Colon (tissue), 2 donors: ENCODE results near the gene CDC20.

Source experiments
- FAIRE-seq: peaks from 2 replicates; lab custom pipeline; 2012; peaks lifted over from hg19 to GRCh38; lab: Jason Lieb, UNC
- donor health status: control.
- donor health status: control.

CDC20 gene

DNA sequence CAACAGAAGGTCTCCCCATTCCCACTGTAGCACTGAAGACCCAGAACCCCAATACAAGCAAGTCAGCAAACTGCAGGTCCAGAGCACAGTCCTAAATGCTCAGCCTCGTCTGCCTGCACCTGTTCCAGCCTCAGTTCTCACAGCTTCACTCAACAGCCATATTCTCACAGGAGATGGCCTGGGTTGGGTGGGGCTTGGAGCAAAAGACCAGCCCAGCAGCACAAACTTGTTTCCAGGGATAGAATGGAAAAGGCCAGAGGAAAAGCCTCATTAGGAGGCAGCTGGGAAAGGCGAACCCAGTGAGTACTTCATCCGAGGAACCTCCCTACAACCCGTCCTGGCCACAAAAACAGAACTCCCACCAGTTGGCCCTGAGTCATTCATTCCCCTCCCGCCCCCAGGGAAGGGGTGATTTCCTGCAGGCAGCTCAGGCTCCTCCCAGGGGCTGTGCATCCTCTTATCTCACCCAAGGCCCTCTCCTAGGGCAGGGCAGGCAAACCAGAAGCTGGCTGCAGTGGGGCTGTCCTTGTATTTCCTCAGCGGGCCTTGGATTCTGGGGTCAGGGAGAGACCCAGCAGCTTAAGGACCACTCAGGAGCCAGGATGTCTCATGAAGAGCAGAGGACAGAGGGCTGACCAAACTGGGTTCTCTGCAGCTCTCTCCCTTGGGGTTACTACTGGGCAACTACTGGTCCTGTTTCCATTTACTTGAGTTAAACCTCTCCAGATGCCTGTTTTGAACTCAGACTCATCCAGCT, 28.6 kb upstream of the CDC20 start:
- FAIRE-seq, result no peak

DNA sequence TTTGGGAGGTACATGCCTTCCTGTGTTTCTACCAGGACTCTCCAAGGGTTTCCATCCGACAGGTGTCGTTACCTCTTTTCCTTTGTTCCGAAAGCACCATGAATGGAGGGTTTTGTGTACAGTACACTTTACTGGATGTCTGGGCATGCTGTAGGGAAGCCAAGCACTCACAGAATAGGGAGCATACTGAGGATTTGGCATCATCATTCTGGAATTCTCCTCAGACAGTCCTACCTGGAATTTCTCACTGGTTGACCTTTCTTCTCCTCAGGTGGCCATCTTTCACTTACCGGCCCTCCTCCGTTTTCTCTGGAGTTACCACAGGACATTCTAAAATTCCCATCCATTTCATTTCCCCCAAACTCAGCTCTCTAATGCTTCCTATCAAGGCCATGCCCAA, 27.1 kb upstream of the CDC20 start:
- no peak for FAIRE-seq

DNA sequence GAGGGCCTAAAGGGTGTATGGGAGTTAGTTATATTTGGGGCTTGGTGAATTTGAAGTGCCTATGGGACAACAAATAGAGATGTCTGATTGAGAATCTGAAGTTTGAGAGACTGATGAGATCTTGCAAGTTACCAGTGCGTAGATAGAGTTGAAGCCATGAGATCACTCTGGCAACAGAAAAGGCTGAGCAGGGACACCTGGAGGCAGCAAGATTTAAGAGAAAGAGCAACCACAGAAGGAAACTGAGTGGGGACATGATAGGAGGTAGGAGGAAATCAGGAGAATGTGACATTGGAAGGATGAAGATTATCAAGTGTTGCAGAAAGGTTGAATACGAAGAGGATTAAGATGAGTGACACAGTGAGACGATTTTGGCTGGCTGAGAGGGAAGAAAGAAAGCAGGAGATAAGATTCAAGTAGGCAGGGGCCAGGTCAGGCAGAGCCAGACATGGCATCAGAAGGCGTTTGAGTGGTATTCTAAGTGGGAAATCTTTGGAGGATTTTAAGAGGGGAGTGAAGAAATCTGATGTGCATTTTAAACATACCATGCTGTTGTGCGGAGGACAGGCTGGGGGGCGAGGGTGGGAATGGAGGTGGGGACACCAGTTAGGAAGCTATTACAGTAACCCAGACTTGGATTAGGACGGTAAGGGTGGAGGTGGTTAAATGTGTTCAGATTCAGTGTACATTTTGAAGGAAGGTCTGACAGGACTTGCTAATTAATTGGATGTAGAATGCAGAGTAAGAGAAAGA, 24.2 kb upstream of the CDC20 start:
- no peak for FAIRE-seq

DNA sequence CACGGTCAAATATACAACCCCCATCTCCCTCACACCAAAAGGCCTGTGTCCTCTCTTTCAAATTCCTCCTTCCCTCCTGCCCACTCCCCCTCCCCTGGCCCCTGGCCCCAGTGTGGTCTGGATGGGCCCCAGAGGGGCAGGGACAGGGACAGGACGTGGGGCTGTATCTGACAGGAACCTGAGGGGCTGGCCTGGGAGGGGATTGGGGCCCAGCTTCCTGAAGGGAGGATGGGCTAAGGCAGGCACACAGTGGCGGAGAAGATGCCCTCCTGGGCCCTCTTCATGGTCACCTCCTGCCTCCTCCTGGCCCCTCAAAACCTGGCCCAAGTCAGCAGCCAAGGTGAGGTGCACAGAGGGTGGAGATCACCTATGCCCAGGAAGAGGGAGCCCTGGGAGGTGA, 21.2 kb upstream of the CDC20 start, which contains the start of gene MPL:
Gene MPL, plus strand, starts transcription at position 231 of the 400 bp plus-strand sequence. Its CDS starts 31 bp downstream, at position 262.
- no peak for FAIRE-seq

DNA sequence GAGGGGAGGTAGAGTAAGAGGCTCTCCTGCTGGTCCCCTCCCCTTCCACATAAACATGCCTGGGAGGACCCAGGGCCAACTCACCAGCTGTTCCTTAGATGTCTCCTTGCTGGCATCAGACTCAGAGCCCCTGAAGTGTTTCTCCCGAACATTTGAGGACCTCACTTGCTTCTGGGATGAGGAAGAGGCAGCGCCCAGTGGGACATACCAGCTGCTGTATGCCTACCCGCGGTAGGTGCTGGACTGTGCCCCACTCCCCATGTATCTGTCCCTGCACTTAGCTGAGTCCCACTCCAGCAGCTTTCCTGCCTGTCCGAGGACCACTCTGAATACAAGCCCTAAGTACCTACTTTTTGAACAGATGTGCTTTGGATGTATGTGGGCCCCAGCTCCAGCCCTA, 20.8 kb upstream of the CDC20 start:
- no peak for FAIRE-seq

DNA sequence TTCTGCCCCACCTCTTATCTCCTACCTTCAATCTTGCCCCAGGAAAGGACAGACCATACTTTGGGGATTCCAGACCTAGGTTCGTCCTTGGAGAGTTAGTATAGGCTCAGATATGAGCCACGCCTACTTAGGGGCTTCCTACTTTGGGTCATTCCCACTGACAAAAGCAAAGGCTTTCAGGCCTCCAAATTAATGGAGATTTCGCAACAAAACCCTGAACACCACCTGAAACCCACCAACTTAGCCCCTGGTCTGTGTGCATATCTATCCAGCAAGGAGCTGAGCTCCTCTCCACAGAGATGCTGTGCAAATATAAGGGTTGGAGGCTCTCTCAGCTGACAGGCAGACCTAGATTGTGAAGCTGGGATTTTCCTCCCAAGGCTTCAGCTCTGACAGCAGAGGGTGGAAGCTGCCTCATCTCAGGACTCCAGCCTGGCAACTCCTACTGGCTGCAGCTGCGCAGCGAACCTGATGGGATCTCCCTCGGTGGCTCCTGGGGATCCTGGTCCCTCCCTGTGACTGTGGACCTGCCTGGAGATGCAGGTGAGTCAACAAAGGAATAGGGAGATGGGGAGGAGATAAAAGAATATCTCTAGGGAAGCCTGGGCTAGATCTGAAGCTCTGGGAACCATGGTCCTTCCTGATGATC, 19.1 kb upstream of the CDC20 start:
- no peak for FAIRE-seq

DNA sequence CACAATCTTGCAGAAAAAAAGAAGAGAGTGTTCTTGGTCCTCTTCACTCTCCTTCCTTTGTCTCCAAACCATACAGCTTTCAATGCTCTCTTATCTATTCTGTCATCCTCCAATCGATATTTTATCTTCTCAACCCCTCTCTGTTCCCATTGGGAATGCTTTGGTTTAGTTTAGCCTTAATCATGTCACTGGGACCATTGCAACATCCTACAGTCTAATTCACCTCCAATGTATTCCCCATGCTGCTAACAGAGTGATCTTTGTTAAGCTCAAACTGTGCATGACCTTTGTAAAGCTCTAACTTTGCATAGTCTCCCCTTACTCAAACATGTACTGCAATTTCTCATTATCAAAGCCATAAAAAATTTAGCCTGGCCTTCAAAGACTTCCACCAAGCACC, 18.2 kb upstream of the CDC20 start:
- FAIRE-seq, result no peak

DNA sequence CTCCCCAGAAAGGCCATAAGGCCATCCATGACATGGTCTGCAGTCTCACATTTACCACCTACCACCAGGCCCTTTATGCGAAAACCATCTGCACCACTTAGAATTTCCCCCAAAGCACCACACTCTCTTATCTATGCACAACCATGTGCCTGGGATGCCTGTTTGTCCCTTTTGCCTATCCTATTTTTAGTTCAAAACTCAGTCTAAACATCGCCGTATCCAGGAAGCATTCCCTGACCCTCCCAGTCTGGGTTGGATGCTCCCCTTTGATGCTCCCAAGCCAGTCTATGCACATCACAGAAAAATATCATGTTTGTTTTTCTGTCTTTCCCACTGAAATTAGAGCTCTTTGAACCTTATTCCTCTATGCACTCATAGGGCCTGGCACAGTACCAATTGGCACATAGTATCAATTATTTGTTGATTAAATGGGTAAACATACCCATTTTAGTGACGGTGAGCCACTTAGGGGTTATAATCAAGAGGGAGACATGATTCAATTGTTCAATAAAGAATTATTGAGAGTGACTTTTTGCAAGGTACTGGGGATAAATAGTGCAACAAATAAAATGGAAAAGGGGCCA, 14.4 kb upstream of the CDC20 start:
- no peak for FAIRE-seq

DNA sequence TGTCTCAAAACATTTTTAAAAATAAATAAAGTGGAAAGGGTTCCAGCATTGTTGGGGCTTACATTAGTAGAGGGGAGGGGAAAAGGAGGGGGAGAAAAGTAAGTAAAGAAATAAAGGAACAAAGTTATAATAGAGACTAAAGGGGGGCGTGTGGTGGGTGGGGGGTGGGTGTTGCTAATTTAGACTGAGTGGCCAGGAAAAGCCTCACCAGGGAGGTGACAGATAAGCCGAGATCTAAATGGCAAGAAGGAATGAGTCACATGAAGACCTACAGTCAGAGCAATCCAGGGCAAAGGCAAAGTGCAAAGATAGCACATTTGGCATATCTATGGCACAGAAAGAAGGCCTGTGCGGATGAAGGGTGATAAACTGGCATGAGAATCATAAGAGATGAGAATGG, 13.7 kb upstream of the CDC20 start:
- FAIRE-seq, result no peak

DNA sequence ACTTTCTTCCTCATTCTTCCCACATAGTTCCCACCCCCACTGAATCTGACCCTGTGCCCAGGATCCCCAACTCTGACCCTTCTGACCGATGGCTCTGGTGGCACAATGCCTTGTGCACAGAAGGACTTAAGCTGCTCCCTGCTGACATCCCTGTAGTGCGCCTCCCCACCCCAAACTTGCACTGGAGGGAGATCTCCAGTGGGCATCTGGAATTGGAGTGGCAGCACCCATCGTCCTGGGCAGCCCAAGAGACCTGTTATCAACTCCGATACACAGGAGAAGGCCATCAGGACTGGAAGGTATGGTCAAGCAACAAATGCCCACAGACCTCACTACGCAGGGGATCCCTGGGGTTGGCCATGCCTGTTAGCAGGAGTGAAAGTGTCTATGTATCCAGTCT, 12.1 kb upstream of the CDC20 start:
- no peak for FAIRE-seq

DNA sequence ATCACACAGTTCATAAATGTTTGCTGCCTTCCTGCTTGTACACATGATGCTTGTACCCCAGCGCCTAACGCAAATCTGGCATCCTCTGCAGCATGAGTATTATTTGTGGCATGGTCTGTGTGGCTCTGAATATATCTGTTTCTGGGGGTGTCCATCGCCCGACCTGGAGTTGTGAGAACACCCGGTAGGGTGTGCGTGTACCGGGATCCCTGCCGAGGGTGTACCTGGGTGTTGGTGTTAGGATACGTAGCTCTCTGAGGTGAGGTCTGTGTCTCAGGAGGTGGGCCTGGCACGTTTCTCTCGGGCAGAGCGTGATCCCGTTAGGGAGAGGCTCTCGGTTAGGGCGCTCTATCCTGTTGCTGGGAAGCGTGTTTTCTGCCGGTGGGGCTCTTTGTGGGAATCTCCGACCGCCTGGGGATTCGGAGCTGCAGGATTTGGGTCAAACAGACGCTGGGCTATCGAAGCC, 10.4 kb upstream of the CDC20 start:
- no peak for FAIRE-seq

DNA sequence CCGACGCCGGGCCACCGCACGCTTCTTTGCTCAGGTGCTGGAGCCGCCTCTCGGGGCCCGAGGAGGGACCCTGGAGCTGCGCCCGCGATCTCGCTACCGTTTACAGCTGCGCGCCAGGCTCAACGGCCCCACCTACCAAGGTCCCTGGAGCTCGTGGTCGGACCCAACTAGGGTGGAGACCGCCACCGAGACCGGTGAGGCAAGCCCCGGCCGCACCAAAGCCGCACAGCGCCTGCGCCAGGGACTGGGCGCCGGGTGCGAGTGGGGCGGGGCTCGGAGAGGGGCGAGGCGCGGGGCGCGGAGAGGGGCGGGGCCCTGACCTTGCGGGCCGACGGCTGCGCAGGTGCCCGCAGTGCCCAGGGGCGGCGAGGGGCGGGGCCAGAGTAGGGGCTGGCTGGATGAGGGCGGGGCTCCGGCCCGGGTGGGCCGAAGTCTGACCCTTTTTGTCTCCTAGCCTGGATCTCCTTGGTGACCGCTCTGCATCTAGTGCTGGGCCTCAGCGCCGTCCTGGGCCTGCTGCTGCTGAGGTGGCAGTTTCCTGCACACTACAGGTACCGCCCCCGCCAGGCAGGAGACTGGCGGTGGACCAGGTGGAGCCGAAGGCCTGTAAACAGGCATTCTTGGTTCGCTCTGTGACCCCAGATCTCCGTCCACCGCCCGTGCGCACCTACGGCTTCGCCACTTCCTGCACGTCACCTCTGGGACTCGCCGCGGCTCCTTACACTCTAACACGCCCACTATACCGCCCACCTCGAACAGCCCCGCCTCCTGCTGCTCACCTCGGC, 9.8 kb upstream of the CDC20 start:
- no peak for FAIRE-seq

DNA sequence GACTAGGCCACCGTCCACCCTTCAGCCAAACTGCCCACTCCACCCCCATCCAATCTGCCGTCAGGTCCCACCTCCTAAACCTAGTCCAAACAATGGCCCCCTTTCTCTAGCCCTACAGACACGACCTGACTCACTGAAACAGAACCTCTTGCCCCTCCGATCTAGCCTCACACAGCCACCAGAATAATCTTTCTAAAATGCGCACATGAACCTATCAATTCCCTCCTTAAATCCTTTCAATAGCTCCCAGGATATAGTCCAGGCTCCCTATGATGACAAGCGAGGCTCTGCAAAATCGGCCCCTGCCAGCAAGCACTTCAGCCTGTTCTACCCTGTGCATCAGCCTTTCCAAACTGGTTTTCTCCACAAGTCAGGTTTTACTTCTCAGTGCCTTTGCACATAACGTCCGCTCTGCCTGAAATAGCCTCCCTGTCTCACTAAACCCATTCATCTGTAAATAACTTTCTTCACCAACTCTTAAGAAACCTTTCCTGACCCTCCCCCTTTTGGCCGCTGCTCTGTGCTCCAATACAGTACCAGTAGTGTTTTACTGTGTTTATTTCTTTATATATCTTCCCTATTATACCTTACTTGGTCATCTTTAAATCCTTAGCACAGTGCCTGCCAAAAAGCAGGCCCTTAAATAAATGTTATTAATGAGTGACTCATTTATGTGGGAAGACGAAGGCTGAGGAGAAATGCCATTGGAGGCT, 9.0 kb upstream of the CDC20 start:
- no peak for FAIRE-seq

DNA sequence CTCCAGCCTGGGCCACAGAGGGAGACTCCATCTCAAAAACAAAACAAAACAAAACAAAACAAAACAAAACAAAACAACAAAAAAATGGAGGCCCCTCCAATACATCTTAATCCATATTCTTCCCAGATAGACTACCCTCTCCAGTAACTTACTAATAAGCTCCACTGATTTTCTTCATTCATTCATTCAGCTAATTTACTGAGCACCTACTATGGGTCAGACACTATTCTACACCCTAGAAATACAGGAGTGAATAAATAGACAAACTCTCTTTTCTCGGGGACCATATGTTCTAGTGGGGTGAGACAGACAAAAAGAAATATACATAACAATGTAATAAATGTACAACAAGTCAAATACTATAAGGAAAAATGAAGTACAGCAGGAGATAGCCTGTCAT, 7.8 kb upstream of the CDC20 start:
- FAIRE-seq, result no peak

DNA sequence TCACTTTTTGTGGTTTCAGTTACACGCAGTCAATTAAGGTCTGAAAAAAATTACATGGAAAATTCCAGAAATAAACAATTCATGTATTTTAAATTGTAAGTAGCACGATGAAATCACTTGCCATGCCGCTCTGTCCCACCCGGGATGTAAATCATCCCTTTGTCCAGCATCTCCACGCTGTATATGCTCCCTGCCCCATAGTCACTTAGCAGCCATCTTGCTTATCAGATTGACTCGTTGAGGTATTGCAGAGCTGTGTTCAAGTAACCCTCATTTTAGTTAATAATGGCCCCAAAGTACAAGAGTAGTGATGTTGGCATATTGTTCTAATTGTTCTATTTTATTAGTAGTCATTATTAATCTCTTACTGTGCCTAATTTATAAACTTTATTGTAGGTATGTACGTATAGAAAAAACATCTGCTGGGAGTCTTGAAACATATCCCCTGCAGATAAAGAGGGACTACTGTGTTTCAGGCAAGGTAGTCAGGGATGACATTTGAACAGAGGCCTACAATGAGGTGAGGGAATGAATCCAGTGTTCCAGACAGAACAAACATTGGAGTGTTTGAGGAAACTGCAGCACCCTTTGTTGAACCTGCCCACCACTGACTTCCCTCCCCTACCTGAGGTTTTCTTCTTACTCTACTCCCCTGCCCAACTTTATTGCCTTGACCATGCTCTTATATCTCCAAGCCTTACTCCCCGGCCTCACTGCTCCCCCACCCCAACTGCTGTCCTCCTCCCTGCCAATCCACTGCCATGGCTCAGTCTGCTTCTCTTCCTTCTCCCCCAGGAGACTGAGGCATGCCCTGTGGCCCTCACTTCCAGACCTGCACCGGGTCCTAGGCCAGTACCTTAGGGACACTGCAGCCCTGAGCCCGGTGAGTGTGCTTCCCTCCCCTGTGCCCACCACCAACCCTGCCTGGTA, 7.1 kb upstream of the CDC20 start:
- no peak for FAIRE-seq

DNA sequence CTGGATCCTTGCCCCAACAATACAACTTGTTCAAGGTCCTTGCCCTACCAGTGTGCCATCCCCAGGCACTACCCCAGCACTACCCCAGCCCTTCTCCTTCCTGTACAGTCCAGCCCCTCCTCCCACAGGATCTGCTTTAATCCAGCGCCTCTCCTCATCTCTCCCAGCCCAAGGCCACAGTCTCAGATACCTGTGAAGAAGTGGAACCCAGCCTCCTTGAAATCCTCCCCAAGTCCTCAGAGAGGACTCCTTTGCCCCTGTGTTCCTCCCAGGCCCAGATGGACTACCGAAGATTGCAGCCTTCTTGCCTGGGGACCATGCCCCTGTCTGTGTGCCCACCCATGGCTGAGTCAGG, 6.5 kb upstream of the CDC20 start:
- no peak for FAIRE-seq

DNA sequence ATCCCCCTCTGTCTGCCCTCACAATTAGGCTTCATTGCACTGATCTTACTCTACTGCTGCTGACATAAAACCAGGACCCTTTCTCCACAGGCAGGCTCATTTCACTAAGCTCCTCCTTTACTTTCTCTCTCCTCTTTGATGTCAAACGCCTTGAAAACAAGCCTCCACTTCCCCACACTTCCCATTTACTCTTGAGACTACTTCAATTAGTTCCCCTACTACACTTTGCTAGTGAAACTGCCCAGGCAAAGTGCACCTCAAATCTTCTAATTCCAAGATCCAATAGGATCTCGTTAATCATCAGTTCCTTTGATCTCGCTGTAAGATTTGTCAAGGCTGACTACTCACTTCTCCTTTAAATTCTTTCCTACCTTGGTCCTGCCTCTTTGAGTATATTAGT, 5.9 kb upstream of the CDC20 start:
- no peak for FAIRE-seq

DNA sequence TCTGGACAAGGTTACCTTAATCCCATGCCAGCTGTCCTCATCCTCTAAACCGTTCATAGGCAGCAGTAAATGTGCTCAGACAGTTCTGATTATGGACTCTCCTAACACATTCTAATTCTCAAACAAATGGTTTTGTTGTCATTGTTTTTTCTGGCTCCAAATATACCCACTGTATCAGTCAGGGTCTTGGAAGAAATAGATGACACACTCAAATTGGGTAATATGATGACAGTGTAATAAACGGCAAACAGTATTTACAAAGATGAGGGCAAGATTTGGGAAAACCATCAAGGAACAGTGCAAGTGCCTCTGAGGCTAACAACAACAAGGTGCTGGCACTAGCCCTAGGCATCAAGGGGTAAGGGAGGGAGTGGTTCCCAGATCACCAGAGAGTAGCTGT, 4.3 kb upstream of the CDC20 start:
- FAIRE-seq, result no peak

DNA sequence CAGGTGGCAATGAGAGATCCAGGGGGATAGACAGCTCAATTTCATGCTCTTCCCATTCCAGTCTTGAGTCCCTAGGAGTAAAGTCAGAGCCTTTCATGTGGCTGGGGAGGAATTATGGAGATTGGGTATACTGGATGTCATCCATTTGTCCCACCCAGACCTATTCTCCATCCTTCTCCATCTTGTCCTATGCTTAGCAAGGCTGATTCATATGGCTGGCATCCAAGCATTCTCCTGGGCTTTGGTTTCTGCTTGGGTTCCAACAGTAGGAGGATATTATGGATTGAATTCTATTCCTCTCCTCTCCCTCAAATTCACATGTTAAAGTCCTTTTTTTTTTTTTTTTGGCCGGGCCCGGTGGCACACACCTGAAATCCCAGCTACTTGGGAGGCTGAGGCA, 3.8 kb upstream of the CDC20 start:
- no peak for FAIRE-seq

DNA sequence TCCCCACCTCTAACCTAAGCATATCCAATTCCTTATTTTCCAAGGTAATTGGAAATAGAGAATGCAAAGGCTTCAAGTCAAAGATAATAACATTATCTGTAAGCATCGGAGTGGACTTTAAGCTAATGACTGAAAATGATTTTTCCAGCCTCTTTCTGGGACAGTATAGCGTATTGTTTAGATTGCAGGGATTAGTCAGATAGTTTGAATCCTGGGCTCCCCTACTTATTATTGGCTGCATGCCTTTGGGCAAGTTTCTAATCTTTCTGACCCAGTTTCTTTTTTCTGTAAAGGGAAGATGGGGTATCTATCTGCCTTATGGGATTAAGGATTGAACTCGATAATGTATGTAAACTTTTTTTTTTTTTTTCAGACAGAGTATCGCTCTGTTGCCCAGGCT, 1.5 kb upstream of the CDC20 start:
- no peak for FAIRE-seq
